ENCODE results near the gene PPP2R5E. TPM values are rescaled to one million over a fixed set of nuclear protein-coding genes. Genes with fewer than 3 reads are reported as not detected.
A peak's percentile ranks its signal among the peaks of the same experiment; 100 is the strongest.

Gene PPP2R5E
- total RNA-seq, 1 donor from 2014 or later, result 72.0 TPM

DNA sequence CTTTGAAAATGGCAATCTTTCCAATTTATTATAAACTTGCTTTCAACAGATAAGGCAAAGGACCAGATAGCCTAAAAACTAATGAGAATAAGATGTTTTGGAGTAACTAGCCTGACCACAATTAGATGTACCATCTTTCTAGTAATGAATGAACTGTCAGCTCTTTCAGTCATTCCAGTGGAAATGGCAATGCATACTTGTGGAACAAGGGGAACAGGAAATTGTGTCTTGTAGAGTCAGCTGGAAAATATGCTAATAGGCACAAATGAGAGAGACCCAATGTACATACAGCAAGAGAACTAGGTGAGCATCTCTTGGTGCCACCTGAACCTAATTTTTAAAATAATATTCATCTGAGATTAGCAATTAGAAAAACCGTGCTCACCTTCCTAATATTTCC, 148.3 kb downstream of the PPP2R5E start:
- H3K36me3 ChIP-seq, result peaks cover 3% of the 10 kb centered on the region
- no peaks in the 10 kb centered on the region for H3K27me3 ChIP-seq
- no peak for DNase-seq (ENCODE audit: low spot score)
- peaks cover 35% of the 10 kb centered on the region for H3K36me3 Mint-ChIP-seq
- no peak overlapping the region for H3K4me2 ChIP-seq
- no peaks in the 10 kb centered on the region for H3K9me3 ChIP-seq (ENCODE audit: low read depth)
- H3K27me3 Mint-ChIP-seq (ENCODE audit: insufficient read depth, low read depth), result peaks cover 4% of the 10 kb centered on the region
- peaks cover 2% of the 10 kb centered on the region for H3K4me1 Mint-ChIP-seq
- TF ChIP-seq, protein P1, sequence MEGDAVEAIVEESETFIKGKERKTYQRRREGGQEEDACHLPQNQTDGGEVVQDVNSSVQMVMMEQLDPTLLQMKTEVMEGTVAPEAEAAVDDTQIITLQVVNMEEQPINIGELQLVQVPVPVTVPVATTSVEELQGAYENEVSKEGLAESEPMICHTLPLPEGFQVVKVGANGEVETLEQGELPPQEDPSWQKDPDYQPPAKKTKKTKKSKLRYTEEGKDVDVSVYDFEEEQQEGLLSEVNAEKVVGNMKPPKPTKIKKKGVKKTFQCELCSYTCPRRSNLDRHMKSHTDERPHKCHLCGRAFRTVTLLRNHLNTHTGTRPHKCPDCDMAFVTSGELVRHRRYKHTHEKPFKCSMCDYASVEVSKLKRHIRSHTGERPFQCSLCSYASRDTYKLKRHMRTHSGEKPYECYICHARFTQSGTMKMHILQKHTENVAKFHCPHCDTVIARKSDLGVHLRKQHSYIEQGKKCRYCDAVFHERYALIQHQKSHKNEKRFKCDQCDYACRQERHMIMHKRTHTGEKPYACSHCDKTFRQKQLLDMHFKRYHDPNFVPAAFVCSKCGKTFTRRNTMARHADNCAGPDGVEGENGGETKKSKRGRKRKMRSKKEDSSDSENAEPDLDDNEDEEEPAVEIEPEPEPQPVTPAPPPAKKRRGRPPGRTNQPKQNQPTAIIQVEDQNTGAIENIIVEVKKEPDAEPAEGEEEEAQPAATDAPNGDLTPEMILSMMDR (IDR thresholded peaks at IDR 0.05), result no peak
- TF ChIP-seq EZH2phosphoT487 (IDR thresholded peaks at IDR 0.05) (no peak), EZH2 (IDR thresholded peaks at IDR 0.05) (no peak)
- H3F3A ChIP-seq (ENCODE audit: low read depth), result peaks cover 7% of the 10 kb centered on the region
- no peaks in the 10 kb centered on the region for H3K4me1 ChIP-seq
- H3K9me3 Mint-ChIP-seq, result peaks cover 5% of the 10 kb centered on the region
- no peak overlapping the region for H3K4me3 Mint-ChIP-seq
- no peak overlapping the region for H3K27ac ChIP-seq
- H3K4me3 ChIP-seq, result no peak overlapping the region
- peaks cover 17% of the 10 kb centered on the region for H3K79me2 ChIP-seq (ENCODE audit: low read depth)
- no peak overlapping the region for H2AFZ ChIP-seq (replicated peaks)
- H4K20me1 ChIP-seq (ENCODE audit: low read depth), result no peaks in the 10 kb centered on the region
- no peak overlapping the region for H3K9ac ChIP-seq
- peak overlapping the region; percentile 72 for H3K27ac Mint-ChIP-seq

DNA sequence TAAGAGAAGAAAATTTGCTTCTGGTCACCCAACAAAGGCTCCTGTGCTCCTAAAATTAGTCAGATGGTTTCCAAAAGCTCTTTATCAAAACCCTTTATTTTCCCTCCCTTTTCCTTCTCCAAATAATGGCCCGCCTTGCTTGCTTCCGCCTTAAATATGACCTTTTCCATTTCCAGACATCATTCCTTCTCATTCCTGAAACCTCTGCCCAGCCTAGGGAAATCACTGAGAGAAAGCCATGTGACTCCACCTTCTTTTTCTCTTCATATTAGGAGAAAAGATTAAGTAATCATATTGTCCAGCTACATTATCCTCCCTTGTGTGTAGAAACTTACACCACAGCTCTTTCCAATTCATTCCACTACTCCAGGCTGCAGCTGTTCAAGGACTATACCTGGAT, 148.7 kb downstream of the PPP2R5E start:
- Mint-ChIP-seq H3K4me3 (no peak overlapping the region), H3K9me3 (peaks cover 5% of the 10 kb centered on the region), H3K4me1 (peaks cover 2% of the 10 kb centered on the region), H3K27ac (no peak overlapping the region), H3K36me3 (peaks cover 31% of the 10 kb centered on the region), H3K27me3 (ENCODE audit: insufficient read depth, low read depth) (peaks cover 4% of the 10 kb centered on the region)
- Histone ChIP-seq H2AFZ (replicated peaks) (no peak overlapping the region), H3K4me3 (no peak overlapping the region), H3K27me3 (no peaks in the 10 kb centered on the region), H3K9me3 (ENCODE audit: low read depth) (no peaks in the 10 kb centered on the region), H3K79me2 (ENCODE audit: low read depth) (peaks cover 13% of the 10 kb centered on the region), H3K9ac (no peak overlapping the region), H3K4me1 (no peaks in the 10 kb centered on the region), H3K27ac (peak overlapping the region; percentile 13), H3K4me2 (no peak overlapping the region), H3F3A (ENCODE audit: low read depth) (peaks cover 7% of the 10 kb centered on the region), H3K36me3 (peaks cover 3% of the 10 kb centered on the region), H4K20me1 (ENCODE audit: low read depth) (no peaks in the 10 kb centered on the region)
- no peak for DNase-seq (ENCODE audit: low spot score)
- TF ChIP-seq EZH2 (IDR thresholded peaks at IDR 0.05), result no peak
- no peak for TF ChIP-seq EZH2phosphoT487 (IDR thresholded peaks at IDR 0.05)
- TF ChIP-seq, protein P1 (IDR thresholded peaks at IDR 0.05), result no peak

DNA sequence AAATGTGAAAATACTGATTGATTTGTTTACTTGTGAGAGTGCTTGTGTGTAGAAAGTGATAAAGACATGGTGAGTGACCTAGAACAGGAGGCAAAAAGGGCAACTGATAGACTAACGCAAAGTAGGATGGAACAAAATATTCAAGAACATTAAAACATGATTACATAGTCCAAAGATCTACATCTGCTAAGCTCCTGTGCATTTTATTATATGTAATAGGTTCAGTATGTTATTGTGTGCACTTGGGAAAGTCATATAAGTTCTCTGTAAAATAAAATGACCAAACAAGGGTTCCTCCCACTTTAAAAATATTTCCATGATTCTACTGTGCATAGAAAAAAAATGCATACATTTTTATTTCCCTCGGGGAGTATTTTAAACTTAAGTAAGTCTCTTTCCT, 150.2 kb downstream of the PPP2R5E start:
- no peak for DNase-seq (ENCODE audit: low spot score)
- H4K20me1 ChIP-seq (ENCODE audit: low read depth), result no peaks in the 10 kb centered on the region
- H3K27me3 ChIP-seq, result no peaks in the 10 kb centered on the region
- H3K4me1 ChIP-seq, result no peaks in the 10 kb centered on the region
- no peak overlapping the region for H2AFZ ChIP-seq (replicated peaks)
- H3K4me3 Mint-ChIP-seq, result no peak overlapping the region
- peaks cover 7% of the 10 kb centered on the region for H3F3A ChIP-seq (ENCODE audit: low read depth)
- TF ChIP-seq, protein P1 (IDR thresholded peaks at IDR 0.05), result no peak
- TF ChIP-seq EZH2phosphoT487 (IDR thresholded peaks at IDR 0.05) (no peak), EZH2 (IDR thresholded peaks at IDR 0.05) (no peak)
- no peak overlapping the region for H3K4me3 ChIP-seq
- H3K9ac ChIP-seq, result no peak overlapping the region
- H3K36me3 ChIP-seq, result peaks cover 3% of the 10 kb centered on the region
- H3K27me3 Mint-ChIP-seq (ENCODE audit: insufficient read depth, low read depth), result peaks cover 4% of the 10 kb centered on the region
- H3K4me2 ChIP-seq, result no peak overlapping the region
- H3K27ac ChIP-seq, result no peak overlapping the region
- H3K9me3 ChIP-seq (ENCODE audit: low read depth), result no peaks in the 10 kb centered on the region
- peaks cover 27% of the 10 kb centered on the region for H3K36me3 Mint-ChIP-seq
- H3K4me1 Mint-ChIP-seq, result peaks cover 2% of the 10 kb centered on the region
- H3K9me3 Mint-ChIP-seq, result no peaks in the 10 kb centered on the region
- peaks cover 5% of the 10 kb centered on the region for H3K79me2 ChIP-seq (ENCODE audit: low read depth)
- no peak overlapping the region for H3K27ac Mint-ChIP-seq
